SU-DHL-6 (cell line): ENCODE measurements around the gene FADS1.
A peak's percentile ranks its signal among the peaks of the same experiment; 100 is the strongest.

ENCODE experiments used
- H2AFZ ChIP-seq: fragments of 200-600 bp; sonication (generic); 2 replicates; pipeline ENCODE4 v1.6.1; 2014; ENCODE audit warnings: low read depth, mild to moderate bottlenecking, moderate library complexity, mixed read lengths, antibody characterized with exemption, low read length; ENCODE audit not compliant: severe bottlenecking
- H3F3A ChIP-seq: fragments of 200-600 bp; shearing (Covaris generic); 2 replicates; pipeline ENCODE4 v1.6.0; 2016; ENCODE audit warnings: antibody characterized with exemption, mild to moderate bottlenecking; ENCODE audit not compliant: insufficient read depth
- H3K27ac ChIP-seq: fragments of 200-600 bp; sonication (generic); 2 replicates; pipeline ENCODE4 v1.5.1; 2016; ENCODE audit warnings: low read depth, mild to moderate bottlenecking, low read length, moderate library complexity, mixed read lengths
- H3K27me3 ChIP-seq: fragments of 200-600 bp; sonication (generic), shearing (Covaris generic); 2 replicates; pipeline ENCODE4 v1.6.0; 2014; ENCODE audit warnings: mild to moderate bottlenecking, low read length
- H3K36me3 ChIP-seq: fragments of 200-600 bp; sonication (generic); 2 replicates; pipeline ENCODE4 v1.6.1; 2014; ENCODE audit warnings: mild to moderate bottlenecking, low read length, mixed read lengths
- H3K4me2 ChIP-seq: fragments of 300-600, 200-600 bp; shearing (Covaris generic), sonication (generic); 2 replicates; pipeline ENCODE4 v1.6.0; 2014; ENCODE audit warnings: low read length, low read depth, mild to moderate bottlenecking; ENCODE audit not compliant: poor library complexity, severe bottlenecking
- H3K4me3 ChIP-seq: fragments of 200-600 bp; sonication (generic); 2 replicates; pipeline ENCODE4 v1.5.1; 2014; ENCODE audit warnings: antibody characterized with exemption, low read length, mild to moderate bottlenecking, mixed read lengths; ENCODE audit not compliant: insufficient read depth, poor library complexity, severe bottlenecking
- H3K79me2 ChIP-seq: fragments of 200-600 bp; sonication (generic); 2 replicates; pipeline ENCODE4 v1.6.1; 2014; ENCODE audit warnings: mild to moderate bottlenecking, low read length, moderate library complexity; ENCODE audit not compliant: insufficient read depth
- H3K9ac ChIP-seq: fragments of 200-600 bp; sonication (generic); 2 replicates; pipeline ENCODE4 v1.7.0; 2014; ENCODE audit warnings: mild to moderate bottlenecking, low read length
- H3K9me2 ChIP-seq: fragments of 200-600 bp; sonication (generic); replicated peaks from 2 replicates; pipeline ENCODE4 v1.6.1; 2014; ENCODE audit warnings: low read length; ENCODE audit not compliant: insufficient read depth
- H3K9me3 ChIP-seq: fragments of 200-600 bp; sonication (generic); 2 replicates; pipeline ENCODE4 v1.6.1; 2014; ENCODE audit warnings: low read length, mixed read lengths; ENCODE audit not compliant: insufficient read depth
- H4K20me1 ChIP-seq: fragments of 200-600 bp; sonication (generic); 2 replicates; pipeline ENCODE4 v1.6.1; 2014; ENCODE audit warnings: low read depth, mild to moderate bottlenecking, antibody characterized with exemption, low read length, moderate library complexity, mixed read lengths
- CTCF ChIP-seq: fragments of 200-600 bp; sonication (generic); IDR thresholded peaks from one replicate; pipeline ENCODE4 v1.5.1; 2017; ENCODE audit warnings: antibody characterized with exemption, mild to moderate bottlenecking, low read length, moderate library complexity; ENCODE audit not compliant: insufficient read depth, poor library complexity, severe bottlenecking
- EZH2phosphoT487 ChIP-seq: fragments of 200-600 bp; sonication (generic), shearing (Covaris generic); conservative IDR thresholded peaks from 2 replicates; pipeline ENCODE4 v1.6.1; 2018; ENCODE audit warnings: mild to moderate bottlenecking, antibody characterized with exemption, low read length, moderate library complexity, mixed read lengths

FADS1 gene

GRCh38 chr11:61836193-61836592 is 19.4 kb upstream of the FADS1 start:
- H3K9me3 ChIP-seq, result no peaks in the 10 kb centered on the region
- H3K79me2 ChIP-seq, result peaks cover 11% of the 10 kb centered on the region; the same call in 1 of the 2 replicates
- H3K4me3 ChIP-seq, result no peak overlapping the region
- no peak overlapping the region for H3K27ac ChIP-seq
- H4K20me1 ChIP-seq, result no peaks in the 10 kb centered on the region
- H2AFZ ChIP-seq, result no peak overlapping the region
- no peak overlapping the region for H3K4me2 ChIP-seq
- H3K27me3 ChIP-seq, result no peaks in the 10 kb centered on the region
- TF ChIP-seq CTCF, result no peak
- TF ChIP-seq EZH2phosphoT487, result no peak
- no peaks in the 10 kb centered on the region for H3K36me3 ChIP-seq
- H3K9ac ChIP-seq, result no peak overlapping the region
- peaks cover 4% of the 10 kb centered on the region; the same call in 1 of the 2 replicates for H3F3A ChIP-seq
- no peaks in the 10 kb centered on the region for H3K9me2 ChIP-seq

- TF ChIP-seq CTCF (no peak), EZH2phosphoT487 (no peak)
- Histone ChIP-seq H4K20me1 (no peaks in the 10 kb centered on the region), H3K4me2 (peak overlapping the region; percentile 50), H3K79me2 (peaks cover 28% of the 10 kb centered on the region), H3F3A (peaks cover 9% of the 10 kb centered on the region; the same call in 1 of the 2 replicates), H3K9me3 (no peaks in the 10 kb centered on the region), H2AFZ (no peak overlapping the region), H3K27ac (peak overlapping the region; percentile 86), H3K36me3 (no peaks in the 10 kb centered on the region), H3K9me2 (no peaks in the 10 kb centered on the region), H3K4me3 (no peak overlapping the region), H3K9ac (peak overlapping the region; percentile 46), H3K27me3 (no peaks in the 10 kb centered on the region)
These were observed 17.7 kb upstream of the FADS1 start for GRCh38 chr11:61834278-61835048.

GRCh38 chr11:61833926-61834277 is 17.1 kb upstream of the FADS1 start:
- Histone ChIP-seq H3K27me3 (no peaks in the 10 kb centered on the region), H3K9ac (peak overlapping the region; percentile 46), H3K36me3 (no peaks in the 10 kb centered on the region), H3K9me2 (no peaks in the 10 kb centered on the region), H3K9me3 (no peaks in the 10 kb centered on the region), H3K4me2 (peak overlapping the region; percentile 50), H3K27ac (peak overlapping the region; percentile 86), H4K20me1 (no peaks in the 10 kb centered on the region), H3K79me2 (peaks cover 33% of the 10 kb centered on the region), H3F3A (peaks cover 9% of the 10 kb centered on the region; the same call in 1 of the 2 replicates), H2AFZ (no peak overlapping the region), H3K4me3 (no peak overlapping the region)
- TF ChIP-seq CTCF (no peak), EZH2phosphoT487 (no peak)
